ENCODE results near the gene ZNF516. TPM values are rescaled to one million over a fixed set of nuclear protein-coding genes. Genes with fewer than 3 reads are reported as not detected.

ZNF516 gene
- total RNA-seq, 3 donors from 2014 or later, result 22.0 to 47.9 (median 23.2) TPM

GRCh38 chr18:76340410-76340809 lies 154.6 kb downstream of the ZNF516 start:
- no peak for TF ChIP-seq CTCF (IDR thresholded peaks at IDR 0.05)
- DNase-seq (no peak), ATAC-seq (no peak)
- Histone ChIP-seq H3K9me3 (no peaks in the 10 kb centered on the region), H3K4me1 (ENCODE audit: low read depth) (no peaks in the 10 kb centered on the region), H3K36me3 (ENCODE audit: low read depth) (no peaks in the 10 kb centered on the region), H3K4me3 (no peak overlapping the region)
- intact Hi-C loops (cut with DNase I, micrococcal nuclease), result no loop called here

GRCh38 chr18:76339246-76339620 lies 155.8 kb downstream of the ZNF516 start:
- DNase-seq, result no peak
- intact Hi-C loops (cut with DNase I, micrococcal nuclease), result no loop called here
- no peak for TF ChIP-seq CTCF (IDR thresholded peaks at IDR 0.05)

GRCh38 chr18:76338619-76339245 lies 156.3 kb downstream of the ZNF516 start:
- no peak for ATAC-seq
- Histone ChIP-seq H3K4me3 (no peak overlapping the region), H3K36me3 (ENCODE audit: low read depth) (no peaks in the 10 kb centered on the region), H3K9me3 (no peaks in the 10 kb centered on the region), H3K4me1 (ENCODE audit: low read depth) (no peaks in the 10 kb centered on the region)
- intact Hi-C loops (cut with DNase I, micrococcal nuclease), result no loop called here
- DNase-seq, result no peak
- TF ChIP-seq CTCF (IDR thresholded peaks at IDR 0.05), result no peak

More at GRCh38 chr18:76339246-76339620, 155.8 kb downstream of the ZNF516 start:
- H3K4me1 ChIP-seq (ENCODE audit: low read depth), result no peaks in the 10 kb centered on the region
- no peak overlapping the region for H3K4me3 ChIP-seq
- H3K36me3 ChIP-seq (ENCODE audit: low read depth), result no peaks in the 10 kb centered on the region
- no peaks in the 10 kb centered on the region for H3K9me3 ChIP-seq
- no peak for ATAC-seq

GRCh38 chr18:76338088-76338487 lies 157.0 kb downstream of the ZNF516 start:
- no peak overlapping the region for H3K4me3 ChIP-seq
- DNase-seq (no peak), ATAC-seq (no peak)
- no peak for TF ChIP-seq CTCF (IDR thresholded peaks at IDR 0.05)
- intact Hi-C loops (cut with DNase I, micrococcal nuclease), result no loop called here
- H3K36me3 ChIP-seq (ENCODE audit: low read depth), result no peaks in the 10 kb centered on the region
- no peaks in the 10 kb centered on the region for H3K9me3 ChIP-seq
- H3K4me1 ChIP-seq (ENCODE audit: low read depth), result no peaks in the 10 kb centered on the region

- intact Hi-C loops (cut with DNase I, micrococcal nuclease), result no loop called here
- no peaks in the 10 kb centered on the region for H3K36me3 ChIP-seq (ENCODE audit: low read depth)
- peaks cover 8% of the 10 kb centered on the region for H3K9me3 ChIP-seq
- H3K4me1 ChIP-seq (ENCODE audit: low read depth), result no peaks in the 10 kb centered on the region
- DNase-seq (no peak), ATAC-seq (no peak)
- H3K4me3 ChIP-seq, result no peak overlapping the region
- TF ChIP-seq CTCF (IDR thresholded peaks at IDR 0.05), result no peak
Measured at GRCh38 chr18:76335859-76336640, 159.0 kb downstream of the ZNF516 start.
